SHP77 (cell line): ENCODE results near the gene CYTH3.

Source experiments
- DNase-seq, 2 experiments: peaks; one replicate each; lab custom pipeline; 2025; lab: John Stamatoyannopoulos, UW

CYTH3 gene

DNA sequence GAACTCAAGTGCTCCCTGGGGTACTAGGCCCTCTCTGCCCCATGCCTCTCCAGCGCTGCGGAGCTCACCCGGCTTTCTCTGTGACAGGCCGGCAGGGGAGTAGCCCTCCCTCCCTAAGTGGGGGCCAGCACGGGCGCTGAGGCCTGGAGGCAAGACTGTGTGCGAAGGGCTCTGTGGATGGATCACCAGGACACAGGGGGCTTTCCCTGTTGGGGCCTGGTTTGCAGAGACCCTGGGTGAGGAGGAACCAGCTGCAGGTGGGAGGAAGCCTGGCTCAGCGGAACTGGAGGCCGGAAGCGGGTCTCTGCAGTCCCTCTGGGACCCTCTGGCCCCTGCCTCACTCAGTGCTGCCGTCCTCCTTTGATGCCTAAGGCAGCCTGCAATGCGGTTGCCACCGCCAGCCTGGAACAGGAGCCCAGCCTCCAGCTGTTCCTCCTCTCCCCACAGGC, 106.0 kb downstream of the CYTH3 start:
- DNase-seq, result no peak

DNA sequence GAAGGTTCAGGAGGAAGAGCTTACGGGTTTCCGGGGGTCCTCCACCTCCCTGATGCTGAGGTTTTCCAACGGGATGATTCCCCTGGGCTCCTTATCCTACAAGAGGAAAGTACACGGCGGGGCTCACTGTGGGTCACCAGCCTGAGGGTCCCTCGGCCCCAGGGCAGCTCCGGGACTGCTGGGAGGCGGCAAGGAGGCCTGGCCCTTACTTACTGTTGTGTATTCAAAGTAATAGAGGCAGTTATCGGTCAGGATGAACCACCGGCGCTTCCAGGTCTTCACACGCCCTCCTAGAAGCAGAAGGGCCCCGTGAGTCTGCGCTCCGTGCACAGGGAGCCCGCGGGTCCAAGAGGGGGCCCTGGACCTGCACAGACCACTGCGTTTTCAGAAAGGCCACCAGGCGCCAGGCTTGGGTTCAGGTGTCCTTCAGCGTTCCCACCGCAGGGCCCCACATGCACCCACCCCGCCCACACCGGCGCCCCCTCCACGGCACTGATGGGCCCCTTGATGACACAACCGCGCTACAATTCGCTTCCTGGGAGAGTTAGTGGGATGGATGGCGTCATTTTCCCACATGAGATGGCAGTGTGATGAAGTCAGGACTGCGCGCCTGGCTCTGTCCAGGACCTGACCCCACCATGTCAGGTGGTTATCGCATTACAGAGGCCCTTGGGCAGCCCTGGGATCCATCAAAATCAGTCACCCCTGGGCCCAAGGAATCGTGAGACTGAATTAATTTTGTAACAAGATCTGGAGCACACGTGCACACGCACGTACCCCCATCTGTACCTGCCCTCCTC, 106.7 kb downstream of the CYTH3 start:
- no peak for DNase-seq

DNA sequence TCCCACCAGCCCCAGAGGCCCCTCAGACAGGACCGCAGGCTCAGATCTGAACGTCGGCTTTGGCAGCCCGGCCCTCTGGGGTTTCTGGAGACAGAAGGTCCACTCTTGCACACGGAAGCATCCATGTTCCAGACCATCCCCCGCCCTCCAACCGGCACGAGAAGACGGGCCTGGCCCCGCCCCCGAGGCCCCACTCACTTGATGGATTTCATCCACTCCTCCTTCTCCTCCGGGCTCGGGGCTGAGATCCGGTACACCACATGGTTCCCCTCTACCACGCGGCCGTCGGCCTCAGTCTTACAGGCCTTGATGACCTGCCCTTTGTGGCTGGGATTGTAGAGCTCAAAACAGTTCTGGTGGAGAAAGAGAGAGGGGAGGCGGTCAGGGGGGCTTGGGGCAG, 107.3 kb downstream of the CYTH3 start:
- no peak for DNase-seq

DNA sequence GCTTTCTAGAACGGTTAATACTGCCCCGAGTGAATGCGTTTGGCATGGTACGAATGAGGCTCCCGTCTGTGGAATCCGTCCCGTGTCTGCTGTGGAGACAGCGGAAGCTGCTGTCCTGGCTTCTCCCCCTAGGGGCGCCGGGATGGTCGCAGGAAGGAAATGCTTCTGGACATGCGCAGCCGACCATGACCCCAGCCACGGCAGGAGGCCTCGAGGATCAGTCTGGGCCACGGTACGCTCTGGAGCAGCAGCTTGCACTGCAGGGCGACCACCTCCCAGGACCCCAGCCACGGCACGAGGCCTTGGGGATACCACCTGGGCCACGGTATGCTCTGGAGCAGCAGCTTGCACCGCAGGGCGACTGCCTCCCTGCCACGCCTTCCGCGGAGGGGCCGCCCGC, 107.9 kb downstream of the CYTH3 start:
- no peak for DNase-seq

DNA sequence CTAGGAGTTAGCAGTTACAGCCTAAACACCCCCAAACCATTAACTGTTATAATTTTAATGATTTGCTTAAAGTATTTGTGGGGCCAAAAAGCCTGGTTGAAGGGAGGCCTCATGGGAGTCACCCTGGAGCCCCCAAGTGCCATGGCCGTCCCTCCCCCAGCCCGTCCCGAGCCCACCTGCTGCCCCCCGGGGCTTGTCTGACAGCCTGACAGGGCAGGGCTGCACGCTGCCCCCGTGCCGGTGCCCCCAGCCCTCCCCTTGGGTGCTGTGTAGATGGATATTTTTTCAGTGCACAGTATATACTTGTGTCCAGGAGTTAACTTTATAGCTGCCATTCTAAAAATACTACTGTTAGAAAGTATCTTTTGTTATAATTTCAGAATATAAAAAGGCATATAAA, 108.4 kb downstream of the CYTH3 start:
- no peak for DNase-seq

DNA sequence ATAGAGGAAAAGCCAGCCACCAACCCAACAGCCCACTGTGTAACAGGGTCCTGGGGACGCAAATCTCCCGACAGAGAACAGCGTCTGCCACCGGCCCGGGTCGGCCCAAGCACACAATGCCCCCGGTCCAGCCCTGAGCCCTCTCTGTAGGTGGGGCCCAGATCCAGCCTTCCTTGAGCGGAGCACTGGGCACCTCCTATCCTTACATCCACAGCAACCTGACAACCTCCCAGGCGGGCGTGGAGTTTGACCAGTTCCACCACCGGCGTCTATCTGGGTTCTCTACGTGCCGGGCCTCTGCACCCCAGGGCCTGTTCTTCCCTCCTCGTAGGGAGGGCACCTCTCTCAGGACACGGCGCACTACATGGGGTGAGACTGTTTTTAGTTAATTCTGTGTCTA, 109.0 kb downstream of the CYTH3 start:
- DNase-seq, result no peak

DNA sequence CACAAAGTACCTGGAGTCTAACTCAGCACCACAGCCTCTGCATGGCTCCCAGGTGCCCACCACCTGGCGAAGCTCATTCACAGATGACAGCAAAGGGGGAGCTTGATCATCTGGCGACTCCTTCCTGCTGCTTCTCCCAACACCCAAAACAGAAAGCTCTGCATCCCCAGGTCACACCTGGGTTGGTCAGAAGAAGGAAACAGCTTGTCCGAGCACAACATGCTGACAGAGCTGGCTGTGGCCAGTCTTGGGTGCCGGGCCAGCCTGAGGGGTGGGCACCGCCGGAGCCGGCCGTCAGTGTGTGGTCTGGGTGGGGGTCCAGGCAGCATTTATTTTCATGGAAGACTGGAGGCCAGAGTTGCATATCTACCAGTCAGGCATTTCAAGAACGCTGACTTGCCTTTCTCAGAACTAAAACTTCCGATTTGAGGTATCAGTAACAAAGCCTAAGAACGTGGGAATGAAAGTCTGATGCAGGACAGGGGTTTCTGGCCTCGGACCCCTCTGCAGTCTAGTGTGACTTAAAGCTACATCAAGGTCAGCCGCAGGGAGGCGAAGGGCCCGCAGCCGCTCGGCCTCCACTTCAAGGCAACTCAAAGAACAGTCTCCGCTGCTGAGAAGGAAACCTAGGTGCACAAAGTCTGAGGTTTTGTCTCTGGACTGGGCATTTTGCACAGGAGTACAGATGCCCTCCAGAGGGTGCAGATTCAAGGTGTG, 109.6 kb downstream of the CYTH3 start:
- no peak for DNase-seq

DNA sequence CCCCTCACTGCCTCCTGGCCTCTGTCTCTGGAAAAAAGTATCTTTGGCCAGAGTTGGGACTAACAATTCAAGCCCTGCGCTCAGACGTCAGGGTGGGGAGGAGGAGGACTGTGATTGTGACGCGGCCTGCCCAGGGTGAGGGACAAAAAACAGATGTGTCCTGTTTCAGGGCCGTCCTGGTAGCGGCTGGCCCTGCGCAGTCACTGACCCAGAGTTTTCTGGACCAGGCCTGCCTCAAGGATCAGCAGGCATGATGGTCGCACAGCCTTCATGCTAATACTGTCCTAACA, 110.1 kb downstream of the CYTH3 start:
- no peak for DNase-seq

DNA sequence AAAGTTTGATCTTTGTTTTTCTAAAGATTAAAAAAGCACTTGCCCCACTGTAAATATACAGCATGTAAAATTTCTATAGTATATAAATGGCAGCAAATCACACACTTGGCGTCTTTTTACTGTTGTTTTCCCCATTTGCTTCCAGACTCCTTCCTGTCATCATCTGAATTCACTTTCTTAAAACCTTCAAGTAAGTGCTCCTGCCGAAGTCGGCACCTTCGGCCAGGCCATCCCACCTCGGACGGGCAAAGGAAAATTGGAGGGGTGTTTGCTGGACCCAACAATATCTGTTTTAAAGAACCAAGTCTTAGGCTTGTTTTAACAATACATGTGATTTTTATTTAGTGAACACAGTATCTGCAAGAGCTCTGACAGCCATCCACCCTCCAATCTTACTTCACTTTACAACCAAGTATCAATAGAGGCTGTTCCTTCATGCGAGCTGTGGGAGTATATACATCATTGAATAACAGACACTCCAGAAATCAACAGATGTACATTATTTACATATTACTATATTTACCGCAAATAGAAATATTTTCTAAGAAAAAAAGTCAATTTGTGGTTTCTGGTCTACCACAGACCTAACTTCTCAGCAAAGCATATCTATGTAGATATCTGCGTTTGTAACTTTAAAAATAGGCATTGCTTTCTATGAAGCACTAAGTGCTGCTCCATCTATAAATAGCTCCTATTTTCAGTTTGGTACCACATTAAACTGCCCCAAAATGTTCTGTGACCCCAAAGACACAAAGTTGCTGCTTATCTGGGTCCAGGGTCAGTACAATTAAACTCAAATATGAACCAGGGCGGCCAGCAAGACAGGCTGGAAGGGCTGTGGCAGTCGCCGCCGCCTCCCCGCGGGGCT, 110.7 kb downstream of the CYTH3 start:
- no peak for DNase-seq

DNA sequence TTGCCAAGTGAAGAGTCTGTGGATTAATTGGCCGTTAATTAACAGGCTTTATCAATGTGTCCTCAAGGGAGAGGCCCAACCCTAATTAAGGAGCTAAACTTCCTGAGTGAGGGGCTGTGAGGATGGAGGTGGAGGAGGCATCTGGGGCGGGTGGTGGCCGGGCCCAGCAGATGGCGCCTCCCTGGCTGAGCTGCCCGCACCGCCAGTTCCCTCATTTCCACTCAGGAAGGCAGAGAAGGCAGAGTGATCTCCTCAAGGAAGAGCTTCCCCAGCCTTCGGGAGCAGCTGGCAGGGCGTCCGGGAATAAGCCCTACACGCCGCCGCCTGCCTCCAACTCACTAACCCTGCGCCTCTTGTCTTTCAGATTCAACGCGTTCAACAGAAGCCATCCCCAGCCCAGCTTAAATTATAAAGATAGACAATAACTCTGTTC, 112.2 kb downstream of the CYTH3 start:
- DNase-seq, result peak; percentile 17 to 28

DNA sequence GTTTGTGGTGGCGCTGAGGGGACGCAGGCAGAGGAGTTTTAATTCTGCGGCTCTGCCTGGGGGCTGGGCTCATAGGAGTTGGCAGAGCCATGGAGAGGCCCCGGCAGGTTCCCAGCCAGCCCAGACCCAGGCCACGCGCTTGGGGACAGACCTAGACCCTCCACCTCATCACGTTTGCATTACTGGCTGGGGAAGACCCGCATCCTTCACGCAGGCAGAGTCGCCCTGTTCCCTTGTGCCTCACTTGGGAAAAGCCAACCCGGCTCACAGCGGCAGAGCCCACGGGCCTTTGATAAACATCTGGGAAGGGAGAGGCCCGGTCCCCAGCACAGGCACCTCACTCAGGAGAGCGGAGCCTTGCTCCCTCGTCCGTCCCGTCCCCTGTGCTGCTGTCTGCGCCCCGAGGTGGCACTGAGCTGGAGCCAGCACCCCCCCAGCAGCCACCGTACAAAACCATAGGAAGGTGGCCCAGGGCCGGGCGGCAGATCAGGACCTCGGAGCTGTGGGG, 112.8 kb downstream of the CYTH3 start:
- DNase-seq, result no peak

DNA sequence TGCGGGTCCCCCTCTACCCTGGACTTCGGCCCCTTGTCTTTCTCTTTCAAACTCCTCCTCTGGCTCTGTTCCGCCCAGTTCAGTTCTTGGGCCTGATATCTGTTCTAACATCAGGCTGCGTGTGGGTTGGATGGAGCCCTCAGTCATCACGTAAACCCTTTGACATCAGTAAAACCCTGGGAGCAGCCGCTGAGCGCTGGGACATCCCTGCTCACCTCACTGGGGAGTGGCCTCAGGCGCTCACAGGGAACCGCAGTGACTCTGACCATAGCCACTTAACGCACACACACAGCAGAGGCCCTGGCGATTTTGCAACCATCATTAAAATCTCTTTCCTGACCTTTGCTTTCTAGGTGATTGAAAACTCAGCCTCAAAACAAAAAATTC, 113.3 kb downstream of the CYTH3 start:
- DNase-seq, result no peak

DNA sequence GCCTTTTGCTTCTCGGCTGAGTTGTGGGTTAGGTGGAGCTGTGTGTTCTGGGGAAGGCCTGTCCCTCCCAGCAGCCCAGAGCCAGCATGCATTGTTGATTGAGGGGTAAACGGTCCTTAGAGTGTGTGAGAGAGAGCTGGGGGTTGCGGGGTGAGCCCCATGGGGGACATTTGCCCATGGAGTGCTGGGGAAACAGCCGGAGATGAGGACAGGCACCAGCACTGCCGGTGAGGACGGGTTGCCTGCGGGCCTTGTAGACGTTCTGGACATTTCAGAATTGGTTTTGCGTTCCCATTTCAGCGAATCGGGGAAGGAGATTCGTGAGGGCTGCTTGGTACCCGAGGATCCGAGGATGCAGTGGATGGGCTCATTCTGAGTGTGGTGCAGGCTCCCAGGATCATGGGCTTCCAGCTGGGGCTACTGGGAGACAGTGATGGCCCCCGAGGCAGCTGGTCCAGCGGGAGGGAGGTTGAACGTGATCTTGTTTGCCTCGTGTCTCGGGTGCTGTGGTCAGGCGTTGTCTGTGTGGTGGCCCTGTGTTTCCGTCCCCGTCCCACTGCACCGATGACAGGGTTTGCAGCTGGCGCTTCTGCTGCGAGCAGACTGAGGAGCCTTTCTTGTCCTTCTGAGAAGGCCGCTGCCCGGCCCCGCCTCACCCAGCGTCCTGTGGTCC, 113.9 kb downstream of the CYTH3 start:
- no peak for DNase-seq

DNA sequence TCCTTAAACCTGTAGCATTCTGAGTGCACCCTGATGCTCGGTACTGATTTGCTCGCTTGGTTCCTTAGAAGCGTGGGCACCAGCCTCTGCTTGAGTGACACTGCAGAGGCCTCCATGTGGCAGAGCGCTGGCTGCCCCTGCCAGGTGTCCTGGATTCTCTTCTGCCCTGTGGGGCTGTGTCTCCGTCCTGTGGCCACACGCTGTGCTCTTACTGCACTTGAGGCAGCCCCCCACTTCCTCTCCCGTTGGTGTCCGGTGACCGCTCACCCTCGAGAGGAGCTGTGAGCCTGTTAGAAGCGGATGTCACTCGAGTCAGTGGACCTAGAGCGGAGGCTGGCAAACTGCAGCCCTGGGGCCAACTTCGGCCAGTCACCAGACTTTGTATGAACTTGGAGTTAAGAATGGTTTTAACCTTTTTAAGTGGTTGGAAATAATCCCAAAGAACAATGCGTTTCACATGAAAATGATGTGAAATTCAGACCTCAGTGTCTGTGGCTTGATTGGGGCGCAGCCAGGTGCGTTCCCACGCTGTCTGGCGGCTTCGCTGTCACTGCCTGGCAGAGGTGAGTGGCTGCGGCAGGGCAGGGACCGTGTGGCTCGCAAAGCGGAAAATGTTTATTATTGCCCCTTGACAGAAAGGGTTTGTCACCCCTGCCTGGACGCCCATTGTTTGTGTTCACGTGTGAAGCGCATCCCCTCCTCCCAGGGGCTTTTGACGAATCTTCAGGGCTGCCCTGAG, 114.6 kb downstream of the CYTH3 start:
- no peak for DNase-seq

DNA sequence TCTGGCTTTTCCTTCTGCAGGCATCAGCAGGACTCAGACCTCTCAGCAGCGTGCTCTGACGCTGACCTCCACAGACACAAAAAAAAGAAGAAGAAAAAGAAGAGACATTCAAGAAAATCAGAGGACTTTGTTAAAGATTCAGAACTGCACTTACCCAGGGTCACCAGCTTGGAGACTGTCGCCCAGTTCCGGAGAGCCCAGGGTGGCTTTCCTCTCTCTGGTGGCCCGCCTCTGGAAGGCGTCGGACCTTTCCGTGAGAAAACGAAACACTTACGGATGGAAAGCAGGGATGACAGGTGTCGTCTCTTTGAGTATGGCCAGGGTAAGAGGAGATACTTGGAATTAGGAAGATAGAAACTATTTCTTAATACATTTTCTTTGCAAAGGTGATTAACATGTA, 115.7 kb downstream of the CYTH3 start:
- DNase-seq, result no peak

DNA sequence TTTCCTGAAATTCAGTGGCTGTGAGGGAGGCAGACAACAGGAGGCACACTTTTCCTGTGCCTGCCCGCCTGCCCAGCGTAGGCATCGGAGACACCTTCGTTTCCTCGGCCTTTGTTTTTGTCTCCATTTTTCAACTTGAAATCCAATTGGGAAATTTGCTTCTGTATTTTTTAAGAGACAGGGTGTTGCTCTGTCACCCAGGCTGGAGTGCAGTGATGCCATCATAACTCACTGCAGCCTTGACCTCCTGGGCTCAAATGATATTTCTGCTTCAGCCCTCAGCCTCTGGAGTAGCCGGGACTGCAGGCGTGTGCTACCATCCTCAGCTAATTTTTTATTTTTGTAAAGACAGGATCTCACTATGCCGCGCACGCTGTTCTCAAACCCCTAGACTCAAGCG, 116.8 kb downstream of the CYTH3 start:
- no peak for DNase-seq

DNA sequence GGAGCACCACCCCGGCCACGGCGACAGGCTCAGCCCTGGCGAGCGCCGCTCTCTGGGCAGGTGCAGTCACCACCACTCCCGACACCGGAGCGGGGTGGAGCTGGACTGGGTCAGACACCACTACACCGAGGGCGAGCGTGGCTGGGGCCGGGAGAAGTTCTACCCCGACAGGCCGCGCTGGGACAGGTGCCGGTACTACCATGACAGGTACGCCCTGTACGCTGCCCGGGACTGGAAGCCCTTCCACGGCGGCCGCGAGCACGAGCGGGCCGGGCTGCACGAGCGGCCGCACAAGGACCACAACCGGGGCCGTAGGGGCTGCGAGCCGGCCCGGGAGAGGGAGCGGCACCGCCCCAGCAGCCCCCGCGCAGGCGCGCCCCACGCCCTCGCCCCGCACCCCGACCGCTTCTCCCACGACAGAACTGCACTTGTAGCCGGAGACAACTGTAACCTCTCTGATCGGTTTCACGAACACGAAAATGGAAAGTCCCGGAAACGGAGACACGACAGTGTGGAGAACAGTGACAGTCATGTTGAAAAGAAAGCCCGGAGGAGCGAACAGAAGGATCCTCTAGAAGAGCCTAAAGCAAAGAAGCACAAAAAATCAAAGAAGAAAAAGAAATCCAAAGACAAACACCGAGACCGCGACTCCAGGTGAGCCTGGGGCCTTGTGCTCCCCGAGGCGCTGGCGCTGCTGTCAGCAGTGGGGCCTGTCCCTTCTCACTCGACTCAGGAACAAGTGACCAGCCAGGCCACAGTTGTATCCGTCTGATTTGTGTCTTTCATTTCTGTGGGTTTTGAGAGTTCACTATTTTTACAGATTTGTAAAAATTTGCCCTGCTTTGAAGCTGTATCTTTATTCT, 117.7 kb downstream of the CYTH3 start:
- no peak for DNase-seq

DNA sequence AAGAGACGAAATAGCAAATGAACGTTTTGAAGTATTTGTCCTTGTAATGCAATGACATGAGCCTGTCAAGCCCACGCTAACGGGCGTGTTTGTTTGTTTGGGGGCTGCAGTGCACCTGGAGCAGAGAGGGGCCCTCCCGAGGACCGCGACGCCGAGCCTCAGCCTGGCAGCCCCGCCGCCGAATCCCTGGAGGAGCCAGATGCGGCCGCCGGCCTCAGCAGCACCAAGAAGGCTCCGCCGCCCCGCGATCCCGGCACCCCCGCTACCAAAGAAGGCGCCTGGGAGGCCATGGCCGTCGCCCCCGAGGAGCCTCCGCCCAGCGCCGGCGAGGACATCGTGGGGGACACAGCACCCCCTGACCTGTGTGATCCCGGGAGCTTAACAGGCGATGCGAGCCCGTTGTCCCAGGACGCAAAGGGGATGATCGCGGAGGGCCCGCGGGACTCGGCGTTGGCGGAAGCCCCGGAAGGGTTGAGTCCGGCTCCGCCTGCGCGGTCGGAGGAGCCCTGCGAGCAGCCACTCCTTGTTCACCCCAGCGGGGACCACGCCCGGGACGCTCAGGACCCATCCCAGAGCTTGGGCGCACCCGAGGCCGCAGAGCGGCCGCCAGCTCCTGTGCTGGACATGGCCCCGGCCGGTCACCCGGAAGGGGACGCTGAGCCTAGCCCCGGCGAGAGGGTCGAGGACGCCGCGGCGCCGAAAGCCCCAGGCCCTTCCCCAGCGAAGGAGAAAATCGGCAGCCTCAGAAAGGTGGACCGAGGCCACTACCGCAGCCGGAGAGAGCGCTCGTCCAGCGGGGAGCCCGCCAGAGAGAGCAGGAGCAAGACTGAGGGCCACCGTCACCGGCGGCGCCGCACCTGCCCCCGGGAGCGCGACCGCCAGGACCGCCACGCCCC, 118.5 kb downstream of the CYTH3 start:
- no peak for DNase-seq

DNA sequence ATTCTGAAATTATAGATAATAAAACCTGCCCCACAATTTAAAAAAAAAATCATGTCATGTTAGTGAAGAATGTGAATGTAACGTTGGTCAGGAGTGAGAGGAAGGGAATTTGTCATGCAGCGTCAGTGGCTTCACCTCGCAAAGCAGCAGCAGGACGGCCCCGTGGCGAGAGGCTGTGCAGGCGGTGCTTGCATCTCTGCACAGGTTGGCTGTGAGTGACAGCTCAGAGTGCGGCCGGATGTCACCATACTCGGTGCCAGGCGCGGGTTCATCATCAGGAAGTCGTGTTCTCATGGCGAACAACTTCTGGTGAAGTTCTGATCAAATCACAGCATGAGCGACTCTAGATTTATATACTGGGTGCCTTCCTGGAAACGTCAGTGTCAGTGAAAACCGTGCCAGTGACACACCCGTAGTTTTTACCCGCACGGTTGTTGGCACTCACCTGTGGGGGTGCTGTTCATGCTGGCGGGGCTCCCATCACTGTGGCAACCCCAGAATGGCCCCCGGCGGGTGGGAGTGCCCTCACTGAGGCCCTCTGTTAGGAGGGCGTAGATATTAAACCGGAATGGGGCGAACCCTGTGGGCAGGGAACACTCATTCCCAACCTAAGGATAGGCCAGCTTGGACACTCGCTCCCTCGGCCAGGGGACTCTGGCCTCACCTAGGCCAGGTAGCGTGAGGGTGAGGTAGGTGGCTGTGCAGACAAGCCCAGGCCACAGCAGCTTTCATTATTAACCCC, 120.3 kb downstream of the CYTH3 start:
- no peak for DNase-seq
